ENCODE results near the gene OR2AG2.

DNA sequence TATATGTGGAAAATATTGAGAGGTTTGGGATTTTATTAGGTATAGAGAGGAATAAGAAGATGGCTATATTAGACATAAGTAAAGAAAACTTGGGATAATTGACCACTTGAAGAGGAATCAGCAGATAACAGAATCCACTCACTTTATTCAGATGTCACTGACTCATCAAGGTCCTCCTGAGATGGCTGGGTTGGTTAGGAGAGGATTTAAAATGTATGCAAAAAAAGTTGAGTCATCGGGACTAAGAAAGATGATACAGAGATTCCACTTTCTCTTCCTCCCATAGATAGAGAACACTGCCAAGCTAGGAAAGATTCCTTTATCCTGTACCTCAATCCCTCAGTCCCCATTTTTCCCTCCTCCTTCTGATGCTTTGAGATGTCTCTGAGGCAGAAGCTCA is 27.6 kb upstream of the OR2AG2 start, which contains the start of gene OR6A2:
- TF ChIP-seq GATA2 (IDR thresholded peaks at IDR 0.05; ENCODE audit: low read depth, low read length) (no peak), GATA3 (IDR thresholded peaks at IDR 0.05; ENCODE audit: low read depth, low read length) (no peak)
